ENCODE results near the gene EIF4G2.

DNA sequence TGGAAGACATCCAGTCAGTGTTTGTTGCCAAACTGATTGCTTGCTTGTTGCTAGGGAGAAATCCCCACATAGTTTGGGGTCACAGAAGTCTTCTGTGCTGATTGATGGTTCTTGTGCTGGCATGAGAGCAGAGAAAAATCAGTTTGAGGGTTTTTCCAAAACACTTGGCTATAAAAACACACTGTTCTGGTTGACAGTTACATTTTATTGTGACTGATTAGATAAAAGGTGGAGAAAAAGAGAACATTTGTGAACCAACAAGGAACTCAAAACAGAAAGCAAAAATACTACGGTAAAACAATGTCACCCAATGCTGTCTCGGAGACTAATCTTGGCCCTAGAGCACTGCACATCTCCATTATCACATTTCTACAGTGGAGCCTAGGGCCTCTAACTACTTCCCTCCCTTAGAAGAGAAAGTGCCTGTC is 14.4 kb upstream of the EIF4G2 start:
- TF ChIP-seq CTCF (IDR thresholded peaks at IDR 0.05 in 8 of 11, conservative IDR thresholded peaks at IDR 0.05 in 3 of 11) (no peak), POLR2A (IDR thresholded peaks at IDR 0.05) (no peak), POLR2AphosphoS5 (IDR thresholded peaks at IDR 0.05) (no peak)

Measured in spleen (tissue), 7 donors.